Memory B cell (primary cell): ENCODE data around the gene ETNPPL.
"Not testable (repeated sequence)": the region's sequence is repeated elsewhere in the genome, so short reads cannot be mapped to it uniquely, and the experiment has no call there.

Experiments
- ATAC-seq: fragments of 150-1000 bp; cut with Tn5 transposase; 2 replicates; pipeline ENCODE4 v1.10.0; 2021; ENCODE audit warnings: low read depth, mild to moderate bottlenecking, moderate library complexity
- DNase-seq, 2 donors: peaks; one replicate each; pipeline ENCODE4 v3.0.0; 2022; ENCODE audit warnings: low spot score in 2 of 2
- H3K27ac Mint-ChIP-seq: one replicate; pipeline ENCODE4 v1.8.0; 2022; ENCODE audit warnings: mild to moderate bottlenecking, moderate library complexity, mixed read lengths
- H3K27me3 Mint-ChIP-seq: one replicate; pipeline ENCODE4 v1.8.0; 2022; ENCODE audit warnings: mixed read lengths
- H3K36me3 Mint-ChIP-seq: one replicate; pipeline ENCODE4 v1.8.0; 2022; ENCODE audit warnings: mild to moderate bottlenecking, mixed read lengths
- H3K4me1 Mint-ChIP-seq: one replicate; pipeline ENCODE4 v1.8.0; 2022; ENCODE audit warnings: mixed read lengths
- H3K4me3 Mint-ChIP-seq: one replicate; pipeline ENCODE4 v1.8.0; 2022; ENCODE audit warnings: mild to moderate bottlenecking, moderate library complexity, mixed read lengths
- H3K9me3 Mint-ChIP-seq: one replicate; pipeline ENCODE4 v1.8.0; 2022; ENCODE audit warnings: mixed read lengths

Gene ETNPPL

GRCh38 chr4:108742451-108743420, 20.1 kb downstream of the ETNPPL start:
- Mint-ChIP-seq H3K9me3 (no peaks in the 10 kb centered on the region), H3K27ac (no peak overlapping the region), H3K4me3 (no peak overlapping the region), H3K36me3 (no peaks in the 10 kb centered on the region), H3K4me1 (no peaks in the 10 kb centered on the region), H3K27me3 (peaks cover 3% of the 10 kb centered on the region)
- DNase-seq (no peak), ATAC-seq (no peak)

- Mint-ChIP-seq H3K27me3 (peaks cover 3% of the 10 kb centered on the region), H3K9me3 (no peaks in the 10 kb centered on the region), H3K36me3 (no peaks in the 10 kb centered on the region), H3K27ac (no peak overlapping the region), H3K4me1 (no peaks in the 10 kb centered on the region), H3K4me3 (no peak overlapping the region)
- DNase-seq (no peak), ATAC-seq (no peak)
Observed at GRCh38 chr4:108738003-108738706, 24.7 kb downstream of the ETNPPL start.

- peaks cover 4% of the 10 kb centered on the region for H3K9me3 Mint-ChIP-seq
- H3K27ac Mint-ChIP-seq: no peak overlapping the region
Observed at GRCh38 chr4:108731006-108731405, 31.8 kb downstream of the ETNPPL start.

GRCh38 chr4:108730579-108730978, 32.3 kb downstream of the ETNPPL start:
- ATAC-seq (no peak), DNase-seq (no peak)
- H3K4me3 Mint-ChIP-seq: no peak overlapping the region
- H3K4me1 Mint-ChIP-seq: no peaks in the 10 kb centered on the region
- H3K27ac Mint-ChIP-seq: no peak overlapping the region
- peaks cover 4% of the 10 kb centered on the region for H3K27me3 Mint-ChIP-seq
- H3K9me3 Mint-ChIP-seq: peaks cover 4% of the 10 kb centered on the region
- H3K36me3 Mint-ChIP-seq: peaks cover 1% of the 10 kb centered on the region

More at GRCh38 chr4:108731006-108731405, 31.8 kb downstream of the ETNPPL start:
- ATAC-seq (no peak), DNase-seq (no peak)
- Mint-ChIP-seq H3K36me3 (peaks cover 1% of the 10 kb centered on the region), H3K4me1 (no peaks in the 10 kb centered on the region), H3K4me3 (no peak overlapping the region), H3K27me3 (peaks cover 4% of the 10 kb centered on the region)

GRCh38 chr4:108729731-108730130, 33.1 kb downstream of the ETNPPL start:
- Mint-ChIP-seq H3K4me3 (no peak overlapping the region), H3K4me1 (no peaks in the 10 kb centered on the region), H3K27ac (no peak overlapping the region), H3K36me3 (peaks cover 1% of the 10 kb centered on the region), H3K9me3 (peaks cover 4% of the 10 kb centered on the region), H3K27me3 (peaks cover 4% of the 10 kb centered on the region)
- DNase-seq (no peak), ATAC-seq (no peak)

- no peak overlapping the region for H3K4me3 Mint-ChIP-seq
- H3K27ac Mint-ChIP-seq: no peak overlapping the region
- ATAC-seq (no peak), DNase-seq (no peak)
- H3K4me1 Mint-ChIP-seq: no peaks in the 10 kb centered on the region
- H3K27me3 Mint-ChIP-seq: no peaks in the 10 kb centered on the region
- peaks cover 4% of the 10 kb centered on the region for H3K9me3 Mint-ChIP-seq
- peaks cover 1% of the 10 kb centered on the region for H3K36me3 Mint-ChIP-seq
Observed at GRCh38 chr4:108725457-108725856, 37.4 kb downstream of the ETNPPL start.

GRCh38 chr4:108717386-108717785, 45.5 kb downstream of the ETNPPL start:
- ATAC-seq (no peak), DNase-seq (no peak)
- Mint-ChIP-seq H3K27me3 (peaks cover 7% of the 10 kb centered on the region), H3K9me3 (no peaks in the 10 kb centered on the region), H3K4me1 (no peaks in the 10 kb centered on the region), H3K27ac (no peak overlapping the region), H3K4me3 (no peak overlapping the region), H3K36me3 (no peaks in the 10 kb centered on the region)

GRCh38 chr4:108716340-108716739, 46.5 kb downstream of the ETNPPL start:
- H3K36me3 Mint-ChIP-seq: no peaks in the 10 kb centered on the region
- ATAC-seq (no peak), DNase-seq (no peak)
- no peak overlapping the region for H3K27ac Mint-ChIP-seq
- H3K4me1 Mint-ChIP-seq: no peaks in the 10 kb centered on the region
- no peaks in the 10 kb centered on the region for H3K9me3 Mint-ChIP-seq
- peaks cover 10% of the 10 kb centered on the region for H3K27me3 Mint-ChIP-seq
- no peak overlapping the region for H3K4me3 Mint-ChIP-seq

GRCh38 chr4:108714880-108715279, 48.0 kb downstream of the ETNPPL start:
- ATAC-seq: no peak
- Mint-ChIP-seq H3K27me3 (peaks cover 14% of the 10 kb centered on the region), H3K27ac (no peak overlapping the region), H3K4me1 (no peaks in the 10 kb centered on the region), H3K36me3 (no peaks in the 10 kb centered on the region), H3K4me3 (no peak overlapping the region), H3K9me3 (no peaks in the 10 kb centered on the region)
- DNase-seq: no peak

- ATAC-seq, H3K27ac Mint-ChIP-seq, H3K9me3 Mint-ChIP-seq, H3K36me3 Mint-ChIP-seq, DNase-seq, H3K4me3 Mint-ChIP-seq, H3K4me1 Mint-ChIP-seq: not testable (repeated sequence)
- peaks cover 16% of the 10 kb centered on the region for H3K27me3 Mint-ChIP-seq
Observed at GRCh38 chr4:108710578-108710977, 52.3 kb downstream of the ETNPPL start.

GRCh38 chr4:108709722-108710121, 53.1 kb downstream of the ETNPPL start:
- ATAC-seq (no peak), DNase-seq (no peak)
- Mint-ChIP-seq H3K27me3 (peaks cover 13% of the 10 kb centered on the region), H3K4me1 (no peaks in the 10 kb centered on the region), H3K27ac (no peak overlapping the region), H3K4me3 (no peak overlapping the region), H3K9me3 (no peaks in the 10 kb centered on the region), H3K36me3 (no peaks in the 10 kb centered on the region)

- H3K4me3 Mint-ChIP-seq: no peak overlapping the region
- no peaks in the 10 kb centered on the region for H3K4me1 Mint-ChIP-seq
- H3K36me3 Mint-ChIP-seq: no peaks in the 10 kb centered on the region
- H3K9me3 Mint-ChIP-seq: no peaks in the 10 kb centered on the region
- H3K27me3 Mint-ChIP-seq: peaks cover 13% of the 10 kb centered on the region
- DNase-seq (no peak), ATAC-seq (no peak)
- H3K27ac Mint-ChIP-seq: no peak overlapping the region
Observed at GRCh38 chr4:108709234-108709633, 53.6 kb downstream of the ETNPPL start.

GRCh38 chr4:108706289-108706688, 56.6 kb downstream of the ETNPPL start:
- H3K4me1 Mint-ChIP-seq: no peaks in the 10 kb centered on the region
- H3K27ac Mint-ChIP-seq: no peak overlapping the region
- no peak overlapping the region for H3K4me3 Mint-ChIP-seq

GRCh38 chr4:108703966-108704365, 58.9 kb downstream of the ETNPPL start:
- Mint-ChIP-seq H3K4me1 (no peaks in the 10 kb centered on the region), H3K4me3 (no peak overlapping the region), H3K27ac (no peak overlapping the region), H3K9me3 (no peaks in the 10 kb centered on the region), H3K36me3 (no peaks in the 10 kb centered on the region), H3K27me3 (peaks cover 5% of the 10 kb centered on the region)
- DNase-seq: no peak
- no peak for ATAC-seq

More at GRCh38 chr4:108706289-108706688, 56.6 kb downstream of the ETNPPL start:
- ATAC-seq: no peak
- no peaks in the 10 kb centered on the region for H3K36me3 Mint-ChIP-seq
- DNase-seq: no peak
- no peaks in the 10 kb centered on the region for H3K9me3 Mint-ChIP-seq
- H3K27me3 Mint-ChIP-seq: peaks cover 10% of the 10 kb centered on the region
